GM12892 (cell line): ENCODE measurements around the gene COG8.

Experiments
- POLR2AphosphoS5 ChIP-seq: IDR thresholded peaks from 2 replicates; pipeline ENCODE4 v1.6.1; 2011; ENCODE audit warnings: low read depth, low read length, control low read depth
- TAF1 ChIP-seq: IDR thresholded peaks from 2 replicates; pipeline ENCODE4 v1.6.1; 2011; ENCODE audit warnings: low read depth, mild to moderate bottlenecking, control low read depth, low read length, borderline replicate concordance

- TF ChIP-seq TAF1 (no peak), POLR2AphosphoS5 (no peak)
Observed at GRCh38 chr16:69376393-69377059, 37.2 kb upstream of the COG8 start.
